K562 (cell line): ENCODE measurements around the gene WWC2. TPM values are rescaled to one million over a fixed set of nuclear protein-coding genes. Genes with fewer than 3 reads are reported as not detected.

Source experiments
- DDX20 ChIP-seq: fragments of 450-650 bp; IDR thresholded peaks from 2 replicates; pipeline ENCODE4 v1.6.1; 2016; ENCODE audit warnings: missing genetic modification characterization, low read depth, mild to moderate bottlenecking, missing compliant biosample characterization, moderate library complexity
- KHSRP ChIP-seq: fragments of 450-650 bp; IDR thresholded peaks from 2 replicates; pipeline ENCODE4 v1.6.1; 2017
- MBD2 ChIP-seq: sonication (generic); IDR thresholded peaks from 2 replicates; pipeline ENCODE4 v1.6.1; 2016; ENCODE audit warnings: low read depth, borderline replicate concordance
- NFRKB ChIP-seq: fragments of 450-650 bp; IDR thresholded peaks from 2 replicates; pipeline ENCODE4 v1.6.1; 2016; ENCODE audit warnings: low read depth
- TCFL5 ChIP-seq: fragments of 250-450 bp; sonication (Bioruptor Pico); conservative IDR thresholded peaks from 2 replicates; pipeline ENCODE4 v1.6.1; 2021; ENCODE audit warnings: mild to moderate bottlenecking, moderate library complexity, matching md5 sums
- ZNF24 ChIP-seq: fragments of 450-650 bp; IDR thresholded peaks from 2 replicates; pipeline ENCODE4 v1.6.1; 2016
- ZNF717 ChIP-seq: fragments of 250-450 bp; sonication (Bioruptor Pico); IDR thresholded peaks from 2 replicates; pipeline ENCODE4 v1.5.0; 2021
- ZNF830 ChIP-seq: fragments of 250-450 bp; sonication (Bioruptor Pico); IDR thresholded peaks from 2 replicates; pipeline ENCODE4 v1.5.0; 2021; ENCODE audit warnings: mild to moderate bottlenecking
- polyA plus RNA-seq, 8 experiments: library from polyadenylated mRNA; depleted of rRNA in 4 of 8; stranded (reverse) in 5 of 8; unstranded in 3 of 8; fragments of >200 nt; fragmentation: Nextera tagmentation in 2 of 8; fragmentation: Illumina TruSeq in 1 of 8; extraction: Ambion mirVana in 2 of 8; extraction: Trizol in 1 of 8; gene quantifications; 2 replicates each; pipeline versions ENCODE4 v1.2.1 to v1.2.3, GENCODE V29; 2011 to 2014; ENCODE audit warnings: inconsistent platforms in 1 of 8, missing spikeins in 1 of 8
- total RNA-seq, 7 experiments: library from RNA; depleted of rRNA in 6 of 7; stranded (reverse); fragments of >200 nt in 6 of 7; fragmentation: Illumina TruSeq in 2 of 7; extraction: Trizol in 2 of 7; gene quantifications; 2 replicates each; pipeline versions ENCODE4 v1.2.1 to v1.2.3, GENCODE V29; 2011 to 2021; ENCODE audit warnings: low replicate concordance in 1 of 7
- TF ChIP-seq, protein P1 (sequence below): fragments of 450-650 bp; IDR thresholded peaks from 2 replicates; pipeline ENCODE4 v1.6.1; 2017; ENCODE audit warnings: antibody characterized with exemption, mild to moderate bottlenecking
- TF ChIP-seq, protein P2 (sequence below): IDR thresholded peaks from 2 replicates; pipeline ENCODE4 v1.6.1; 2016; ENCODE audit warnings: missing genetic modification characterization, missing compliant biosample characterization
- TF ChIP-seq, protein P3 (sequence below): fragments of 450-650 bp; IDR thresholded peaks from 2 replicates; pipeline ENCODE4 v1.7.1; 2018; ENCODE audit warnings: mild to moderate bottlenecking, low read depth; ENCODE audit not compliant: partially characterized antibody
- TF ChIP-seq, protein P4 (sequence below), 2 experiments: fragments of 450-650 bp; conservative IDR thresholded peaks; 2 replicates each; pipeline ENCODE4 v1.6.1; 2017; ENCODE audit warnings: mild to moderate bottlenecking in 2 of 2, moderate library complexity in 2 of 2

The WWC2 gene
- total and polyA plus RNA-seq, 9 of the 15 experiments (the other 6 are each of a cell fraction or from before 2014, with no cell fraction given), result 3.7 to 39.4 (median 19.6) TPM

DNA sequence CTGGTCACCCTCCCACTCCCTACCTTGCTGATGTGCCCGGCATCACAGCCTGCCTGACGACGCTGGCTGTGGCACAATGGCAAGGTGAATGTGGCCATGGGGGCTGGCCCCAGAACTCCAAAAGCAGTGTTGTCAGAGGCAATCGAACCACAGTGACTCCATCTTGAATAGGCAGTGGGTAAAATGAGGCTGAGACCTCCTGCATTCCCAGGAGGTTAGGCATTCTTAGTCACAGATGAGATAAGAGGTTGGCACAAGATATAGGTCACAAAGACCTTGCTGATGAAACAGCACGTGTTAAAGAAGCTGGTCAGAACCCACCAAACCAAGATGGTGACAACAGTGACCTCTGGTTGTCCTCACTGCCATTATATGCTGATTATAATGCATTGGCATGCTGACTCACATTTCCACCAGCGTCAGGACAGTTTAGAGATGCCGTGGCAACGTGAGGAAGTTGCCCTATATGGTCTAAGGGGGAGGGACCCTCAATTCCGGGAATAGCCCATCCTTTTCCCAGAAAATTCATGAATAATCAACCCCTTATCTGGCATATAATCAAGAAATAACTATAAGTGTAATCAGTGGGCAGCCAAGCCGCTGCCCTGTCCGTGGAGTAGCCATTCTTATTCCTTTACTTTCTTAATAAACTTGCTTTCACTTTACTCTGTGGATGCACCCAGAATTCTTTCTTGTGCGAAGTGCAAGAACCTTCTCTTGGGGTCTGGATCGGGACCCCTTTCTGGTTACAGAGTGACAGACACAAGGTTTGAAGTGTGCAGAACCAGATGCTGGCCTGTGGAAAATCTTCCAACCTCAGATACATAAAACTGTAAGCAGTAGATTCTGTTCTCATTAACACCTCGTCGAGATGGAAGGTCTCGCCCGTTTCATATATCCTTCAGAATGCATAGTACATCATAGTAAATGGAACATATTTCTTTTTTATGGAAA is 249.9 kb downstream of the WWC2 start (continued):
- peak; percentile 97 for TF ChIP-seq ZNF717
- TF ChIP-seq KHSRP, result no peak
- TF ChIP-seq, protein P1, sequence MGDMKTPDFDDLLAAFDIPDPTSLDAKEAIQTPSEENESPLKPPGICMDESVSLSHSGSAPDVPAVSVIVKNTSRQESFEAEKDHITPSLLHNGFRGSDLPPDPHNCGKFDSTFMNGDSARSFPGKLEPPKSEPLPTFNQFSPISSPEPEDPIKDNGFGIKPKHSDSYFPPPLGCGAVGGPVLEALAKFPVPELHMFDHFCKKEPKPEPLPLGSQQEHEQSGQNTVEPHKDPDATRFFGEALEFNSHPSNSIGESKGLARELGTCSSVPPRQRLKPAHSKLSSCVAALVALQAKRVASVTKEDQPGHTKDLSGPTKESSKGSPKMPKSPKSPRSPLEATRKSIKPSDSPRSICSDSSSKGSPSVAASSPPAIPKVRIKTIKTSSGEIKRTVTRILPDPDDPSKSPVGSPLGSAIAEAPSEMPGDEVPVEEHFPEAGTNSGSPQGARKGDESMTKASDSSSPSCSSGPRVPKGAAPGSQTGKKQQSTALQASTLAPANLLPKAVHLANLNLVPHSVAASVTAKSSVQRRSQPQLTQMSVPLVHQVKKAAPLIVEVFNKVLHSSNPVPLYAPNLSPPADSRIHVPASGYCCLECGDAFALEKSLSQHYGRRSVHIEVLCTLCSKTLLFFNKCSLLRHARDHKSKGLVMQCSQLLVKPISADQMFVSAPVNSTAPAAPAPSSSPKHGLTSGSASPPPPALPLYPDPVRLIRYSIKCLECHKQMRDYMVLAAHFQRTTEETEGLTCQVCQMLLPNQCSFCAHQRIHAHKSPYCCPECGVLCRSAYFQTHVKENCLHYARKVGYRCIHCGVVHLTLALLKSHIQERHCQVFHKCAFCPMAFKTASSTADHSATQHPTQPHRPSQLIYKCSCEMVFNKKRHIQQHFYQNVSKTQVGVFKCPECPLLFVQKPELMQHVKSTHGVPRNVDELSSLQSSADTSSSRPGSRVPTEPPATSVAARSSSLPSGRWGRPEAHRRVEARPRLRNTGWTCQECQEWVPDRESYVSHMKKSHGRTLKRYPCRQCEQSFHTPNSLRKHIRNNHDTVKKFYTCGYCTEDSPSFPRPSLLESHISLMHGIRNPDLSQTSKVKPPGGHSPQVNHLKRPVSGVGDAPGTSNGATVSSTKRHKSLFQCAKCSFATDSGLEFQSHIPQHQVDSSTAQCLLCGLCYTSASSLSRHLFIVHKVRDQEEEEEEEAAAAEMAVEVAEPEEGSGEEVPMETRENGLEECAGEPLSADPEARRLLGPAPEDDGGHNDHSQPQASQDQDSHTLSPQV, result peak; percentile 100
- TF ChIP-seq, protein P2, sequence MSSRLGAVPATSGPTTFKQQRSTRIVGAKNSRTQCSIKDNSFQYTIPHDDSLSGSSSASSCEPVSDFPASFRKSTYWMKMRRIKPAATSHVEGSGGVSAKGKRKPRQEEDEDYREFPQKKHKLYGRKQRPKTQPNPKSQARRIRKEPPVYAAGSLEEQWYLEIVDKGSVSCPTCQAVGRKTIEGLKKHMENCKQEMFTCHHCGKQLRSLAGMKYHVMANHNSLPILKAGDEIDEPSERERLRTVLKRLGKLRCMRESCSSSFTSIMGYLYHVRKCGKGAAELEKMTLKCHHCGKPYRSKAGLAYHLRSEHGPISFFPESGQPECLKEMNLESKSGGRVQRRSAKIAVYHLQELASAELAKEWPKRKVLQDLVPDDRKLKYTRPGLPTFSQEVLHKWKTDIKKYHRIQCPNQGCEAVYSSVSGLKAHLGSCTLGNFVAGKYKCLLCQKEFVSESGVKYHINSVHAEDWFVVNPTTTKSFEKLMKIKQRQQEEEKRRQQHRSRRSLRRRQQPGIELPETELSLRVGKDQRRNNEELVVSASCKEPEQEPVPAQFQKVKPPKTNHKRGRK (tag), result no peak
- TF ChIP-seq ZNF830 (CRISPR knock-in tag), result peak; percentile 100
- 0 out of 2 replicates have a peak, but pooled peaks have one; percentile 5 for TF ChIP-seq MBD2
- peak; percentile 98 for TF ChIP-seq NFRKB
- TF ChIP-seq, protein P3, sequence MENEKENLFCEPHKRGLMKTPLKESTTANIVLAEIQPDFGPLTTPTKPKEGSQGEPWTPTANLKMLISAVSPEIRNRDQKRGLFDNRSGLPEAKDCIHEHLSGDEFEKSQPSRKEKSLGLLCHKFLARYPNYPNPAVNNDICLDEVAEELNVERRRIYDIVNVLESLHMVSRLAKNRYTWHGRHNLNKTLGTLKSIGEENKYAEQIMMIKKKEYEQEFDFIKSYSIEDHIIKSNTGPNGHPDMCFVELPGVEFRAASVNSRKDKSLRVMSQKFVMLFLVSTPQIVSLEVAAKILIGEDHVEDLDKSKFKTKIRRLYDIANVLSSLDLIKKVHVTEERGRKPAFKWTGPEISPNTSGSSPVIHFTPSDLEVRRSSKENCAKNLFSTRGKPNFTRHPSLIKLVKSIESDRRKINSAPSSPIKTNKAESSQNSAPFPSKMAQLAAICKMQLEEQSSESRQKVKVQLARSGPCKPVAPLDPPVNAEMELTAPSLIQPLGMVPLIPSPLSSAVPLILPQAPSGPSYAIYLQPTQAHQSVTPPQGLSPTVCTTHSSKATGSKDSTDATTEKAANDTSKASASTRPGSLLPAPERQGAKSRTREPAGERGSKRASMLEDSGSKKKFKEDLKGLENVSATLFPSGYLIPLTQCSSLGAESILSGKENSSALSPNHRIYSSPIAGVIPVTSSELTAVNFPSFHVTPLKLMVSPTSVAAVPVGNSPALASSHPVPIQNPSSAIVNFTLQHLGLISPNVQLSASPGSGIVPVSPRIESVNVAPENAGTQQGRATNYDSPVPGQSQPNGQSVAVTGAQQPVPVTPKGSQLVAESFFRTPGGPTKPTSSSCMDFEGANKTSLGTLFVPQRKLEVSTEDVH, result no peak
- TF ChIP-seq TCFL5 (CRISPR knock-in tag), result peak; percentile 96
- 0 out of 2 replicates have a peak, but pooled peaks have one; percentile 40 for TF ChIP-seq ZNF24
- peak; percentile 99 for TF ChIP-seq DDX20 (tag)
- TF ChIP-seq, protein P4, sequence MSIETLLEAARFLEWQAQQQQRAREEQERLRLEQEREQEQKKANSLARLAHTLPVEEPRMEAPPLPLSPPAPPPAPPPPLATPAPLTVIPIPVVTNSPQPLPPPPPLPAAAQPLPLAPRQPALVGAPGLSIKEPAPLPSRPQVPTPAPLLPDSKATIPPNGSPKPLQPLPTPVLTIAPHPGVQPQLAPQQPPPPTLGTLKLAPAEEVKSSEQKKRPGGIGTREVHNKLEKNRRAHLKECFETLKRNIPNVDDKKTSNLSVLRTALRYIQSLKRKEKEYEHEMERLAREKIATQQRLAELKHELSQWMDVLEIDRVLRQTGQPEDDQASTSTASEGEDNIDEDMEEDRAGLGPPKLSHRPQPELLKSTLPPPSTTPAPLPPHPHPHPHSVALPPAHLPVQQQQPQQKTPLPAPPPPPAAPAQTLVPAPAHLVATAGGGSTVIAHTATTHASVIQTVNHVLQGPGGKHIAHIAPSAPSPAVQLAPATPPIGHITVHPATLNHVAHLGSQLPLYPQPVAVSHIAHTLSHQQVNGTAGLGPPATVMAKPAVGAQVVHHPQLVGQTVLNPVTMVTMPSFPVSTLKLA (conservative IDR thresholded peaks at IDR 0.05), result peak; percentile 14 to 62; a peak in 2 of 4 replicates
